ENCODE data around the gene TIGD2.

The TIGD2 gene

DNA sequence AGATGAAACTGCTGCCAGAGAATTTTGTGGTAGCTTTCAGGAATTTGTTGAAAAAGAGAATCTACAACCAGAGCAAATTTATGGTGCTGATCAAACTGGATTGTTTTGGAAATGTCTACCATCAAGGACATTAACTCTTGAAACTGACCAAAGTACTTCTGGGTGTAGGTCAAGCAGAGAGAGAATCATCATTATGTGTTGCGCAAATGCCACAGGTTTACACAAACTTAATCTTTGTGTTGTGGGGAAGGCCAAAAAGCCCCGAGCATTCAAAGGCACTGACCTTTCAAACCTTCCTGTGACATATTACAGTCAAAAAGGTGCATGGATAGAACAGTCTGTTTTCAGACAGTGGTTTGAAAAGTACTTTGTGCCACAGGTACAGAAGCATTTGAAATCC is 2.1 kb downstream of the TIGD2 start:
- in situ Hi-C loops (cut with MboI; ENCODE audit: low pct_unique_long_range_greater_than_20kb, low sequenced_read_pairs, unreplicated experiment) = no loop called here
- TF ChIP-seq, protein P1, sequence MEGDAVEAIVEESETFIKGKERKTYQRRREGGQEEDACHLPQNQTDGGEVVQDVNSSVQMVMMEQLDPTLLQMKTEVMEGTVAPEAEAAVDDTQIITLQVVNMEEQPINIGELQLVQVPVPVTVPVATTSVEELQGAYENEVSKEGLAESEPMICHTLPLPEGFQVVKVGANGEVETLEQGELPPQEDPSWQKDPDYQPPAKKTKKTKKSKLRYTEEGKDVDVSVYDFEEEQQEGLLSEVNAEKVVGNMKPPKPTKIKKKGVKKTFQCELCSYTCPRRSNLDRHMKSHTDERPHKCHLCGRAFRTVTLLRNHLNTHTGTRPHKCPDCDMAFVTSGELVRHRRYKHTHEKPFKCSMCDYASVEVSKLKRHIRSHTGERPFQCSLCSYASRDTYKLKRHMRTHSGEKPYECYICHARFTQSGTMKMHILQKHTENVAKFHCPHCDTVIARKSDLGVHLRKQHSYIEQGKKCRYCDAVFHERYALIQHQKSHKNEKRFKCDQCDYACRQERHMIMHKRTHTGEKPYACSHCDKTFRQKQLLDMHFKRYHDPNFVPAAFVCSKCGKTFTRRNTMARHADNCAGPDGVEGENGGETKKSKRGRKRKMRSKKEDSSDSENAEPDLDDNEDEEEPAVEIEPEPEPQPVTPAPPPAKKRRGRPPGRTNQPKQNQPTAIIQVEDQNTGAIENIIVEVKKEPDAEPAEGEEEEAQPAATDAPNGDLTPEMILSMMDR (IDR thresholded peaks at IDR 0.05; ENCODE audit: extremely low read depth, insufficient read depth, missing control alignments) = no peak
- DNase-seq (ENCODE audit: low spot score) = no peak

DNA sequence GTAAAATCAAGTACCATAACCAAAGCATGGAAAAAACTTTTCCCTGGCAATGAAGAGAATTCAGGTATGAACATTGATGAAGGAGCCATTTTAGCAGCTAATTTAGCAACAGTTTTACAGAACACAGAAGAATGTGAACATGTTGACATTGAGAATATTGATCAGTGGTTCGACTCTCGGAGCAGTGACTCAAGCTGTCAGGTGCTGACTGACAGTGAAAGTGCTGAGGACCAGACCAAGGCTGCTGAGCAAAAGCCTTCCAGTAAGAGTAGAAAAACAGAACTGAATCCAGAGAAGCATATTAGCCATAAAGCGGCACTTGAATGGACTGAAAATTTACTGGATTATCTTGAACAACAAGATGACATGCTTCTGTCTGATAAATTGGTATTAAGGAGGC is 2.8 kb downstream of the TIGD2 start:
- TF ChIP-seq, protein P1 (IDR thresholded peaks at IDR 0.05; ENCODE audit: extremely low read depth, insufficient read depth, missing control alignments) = no peak
- DNase-seq (ENCODE audit: low spot score) = peak; percentile 58
- in situ Hi-C loops (cut with MboI; ENCODE audit: low pct_unique_long_range_greater_than_20kb, low sequenced_read_pairs, unreplicated experiment) = no loop called here

DNA sequence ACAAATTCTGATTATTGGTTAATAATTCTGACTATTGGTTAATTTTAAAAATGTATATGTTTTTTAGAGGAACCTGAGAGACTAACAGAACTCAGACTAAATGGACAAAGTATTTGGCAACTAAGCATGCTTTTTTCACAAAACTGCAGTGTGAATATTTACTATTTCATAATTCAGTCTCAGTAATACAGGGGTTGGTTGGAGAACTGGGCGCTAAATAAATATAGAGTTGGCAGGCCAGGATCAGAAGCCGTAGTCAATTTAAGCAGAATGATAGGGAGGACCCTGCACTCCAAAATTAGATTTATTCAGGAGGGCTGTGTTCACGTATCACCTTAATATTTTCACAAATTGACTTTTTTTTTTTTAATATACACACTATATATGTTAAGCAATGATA is 5.8 kb downstream of the TIGD2 start:
- in situ Hi-C loops (cut with MboI; ENCODE audit: low pct_unique_long_range_greater_than_20kb, low sequenced_read_pairs, unreplicated experiment) = no loop called here
- no peak for DNase-seq (ENCODE audit: low spot score)
- TF ChIP-seq, protein P1 (IDR thresholded peaks at IDR 0.05; ENCODE audit: extremely low read depth, insufficient read depth, missing control alignments) = no peak

DNA sequence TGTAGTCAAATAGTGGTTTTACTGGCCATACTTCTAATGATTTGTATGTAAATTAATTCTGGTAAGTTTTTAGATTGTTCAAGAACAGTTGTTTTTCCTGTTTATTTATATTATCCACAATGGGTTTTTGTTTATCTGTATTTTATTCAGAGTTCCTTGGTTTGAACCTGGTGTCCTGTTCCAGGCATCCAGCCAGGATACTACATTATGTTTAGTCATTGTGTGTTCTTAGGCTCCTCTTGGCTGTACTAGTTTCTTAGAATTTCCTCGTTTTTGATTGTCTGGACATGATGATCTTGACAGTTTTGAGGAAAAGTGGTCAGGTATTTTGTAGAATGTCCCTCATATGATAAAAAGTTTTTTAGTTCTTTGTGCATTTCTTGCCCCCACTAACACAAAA is 7.8 kb downstream of the TIGD2 start:
- in situ Hi-C loops (cut with MboI; ENCODE audit: low pct_unique_long_range_greater_than_20kb, low sequenced_read_pairs, unreplicated experiment) = no loop called here
- TF ChIP-seq, protein P1 (IDR thresholded peaks at IDR 0.05; ENCODE audit: extremely low read depth, insufficient read depth, missing control alignments) = no peak
- no peak for DNase-seq (ENCODE audit: low spot score)

DNA sequence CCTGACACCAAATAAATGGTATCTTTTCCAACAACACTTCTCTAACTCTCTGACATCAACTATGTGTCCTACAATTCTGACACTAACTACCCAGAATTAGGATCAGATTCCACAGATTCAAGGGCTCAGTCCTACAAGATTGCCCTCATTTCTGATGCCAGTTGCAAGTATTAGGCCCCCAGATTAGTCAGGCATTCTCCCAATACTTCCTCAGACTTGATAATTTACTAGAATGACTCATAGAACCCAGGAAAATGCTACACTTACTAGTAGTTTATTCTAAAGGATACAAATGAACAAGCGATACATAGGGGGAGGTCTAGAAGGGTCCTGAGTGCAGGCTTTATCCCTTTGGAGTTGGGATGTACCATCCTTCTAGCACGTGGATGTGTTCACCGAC is 8.5 kb downstream of the TIGD2 start:
- no peak for DNase-seq (ENCODE audit: low spot score)
- in situ Hi-C loops (cut with MboI; ENCODE audit: low pct_unique_long_range_greater_than_20kb, low sequenced_read_pairs, unreplicated experiment) = no loop called here
- TF ChIP-seq, protein P1 (IDR thresholded peaks at IDR 0.05; ENCODE audit: extremely low read depth, insufficient read depth, missing control alignments) = no peak

DNA sequence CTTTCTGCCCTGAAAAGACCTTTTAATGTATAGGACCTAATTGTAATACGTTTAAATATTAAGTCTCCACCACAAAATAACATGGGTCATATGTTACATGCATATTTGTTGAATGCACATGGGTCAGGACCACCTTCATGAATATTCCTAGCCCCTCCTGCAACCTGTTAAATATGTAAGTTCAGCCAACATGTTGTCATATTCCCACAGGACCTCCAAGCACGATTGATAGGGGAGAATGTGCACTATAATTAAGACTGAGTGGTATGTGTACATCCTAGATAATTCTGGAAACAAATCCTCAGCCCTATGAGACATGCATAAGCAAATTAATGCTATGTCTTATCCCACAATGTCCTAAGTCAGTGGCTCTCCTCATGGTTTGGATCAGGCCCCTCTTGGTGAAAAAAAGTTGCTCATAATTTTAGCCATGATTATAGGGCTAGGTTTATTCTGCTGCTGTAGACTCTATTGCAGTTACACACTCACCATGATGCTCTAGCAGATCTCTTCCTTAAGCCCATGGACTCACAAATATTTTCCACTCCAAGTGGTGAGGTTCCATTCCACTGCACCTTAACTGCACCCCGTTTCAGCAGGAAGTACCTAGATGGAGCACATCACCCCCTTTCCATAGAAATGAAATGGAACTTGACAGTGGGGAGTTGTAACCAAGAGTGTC is 10.2 kb downstream of the TIGD2 start:
- TF ChIP-seq, protein P1 (IDR thresholded peaks at IDR 0.05; ENCODE audit: extremely low read depth, insufficient read depth, missing control alignments) = no peak
- in situ Hi-C loops (cut with MboI; ENCODE audit: low pct_unique_long_range_greater_than_20kb, low sequenced_read_pairs, unreplicated experiment) = no loop called here

More for the DNA sequence above, 10.2 kb downstream of the TIGD2 start:
- no peak for DNase-seq (ENCODE audit: low spot score)
